GM12878 (cell line): Measurements from ENCODE around the gene RFK. TPM values are rescaled to one million over a fixed set of nuclear protein-coding genes. Genes with fewer than 3 reads are reported as not detected.

Experiments
- ATAC-seq: fragments of 200-7000 bp; cut with Tn5 transposase; 3 replicates; pipeline ENCODE4 v1.9.1; 2020; ENCODE audit warnings: mild to moderate bottlenecking, moderate library complexity
- BruUV-seq: library from RNA; stranded (reverse); fragments of 400-500 nt; replicated peaks from 2 replicates; lab custom pipeline; 2021; lab: Mats Ljungman, UMichigan
- CTCF ChIA-PET: fragments of 300-600 bp; sonication (Branson Sonifier 250); formaldehyde crosslinking; extraction: SDS; loops from one replicate; lab custom pipeline; 2021; ENCODE audit warnings: inconsistent platforms; lab: Yijun Ruan, JAX
- POLR2A ChIA-PET: fragments of 350-600 bp; formaldehyde crosslinking; extraction: SDS; loops from one replicate; lab custom pipeline; 2021; ENCODE audit warnings: inconsistent platforms; lab: Charles Lee
- RAD21 ChIA-PET: fragments of 300-600 bp; sonication (Branson Sonifier 250); formaldehyde crosslinking; loops from one replicate; lab custom pipeline; 2023; ENCODE audit warnings: antibody characterized with exemption; ENCODE audit not compliant: unreplicated experiment; lab: Charles Lee
- SMC1A ChIA-PET: fragments of 300-600 bp; sonication (Branson Sonifier 250); formaldehyde crosslinking; loops from one replicate; lab custom pipeline; 2023; ENCODE audit not compliant: unreplicated experiment, uncharacterized antibody; lab: Charles Lee
- DNase-seq: peaks from one replicate; pipeline ENCODE4 v3.0.0-alpha.2; 2011; ENCODE audit warnings: low read depth, low spot score
- FAIRE-seq: peaks from 3 replicates; lab custom pipeline; 2011; peaks lifted over from hg19 to GRCh38; lab: Jason Lieb, UNC
- H2AFZ ChIP-seq: 2 replicates; pipeline ENCODE4 v1.6.0; 2011; ENCODE audit warnings: low read depth, low read length, control low read depth; ENCODE audit not compliant: control insufficient read depth
- H3K27ac ChIP-seq: 2 replicates; pipeline ENCODE4 v1.5.1; 2011; ENCODE audit warnings: control low read depth; ENCODE audit not compliant: control insufficient read depth, insufficient read depth
- H3K27me3 ChIP-seq, 2 experiments: replicated peaks in 1 of 2; 2 replicates each; pipeline versions ENCODE4 v1.6.0 to v1.6.1; 2011; ENCODE audit warnings: low read length in 1 of 2; ENCODE audit not compliant: control insufficient read depth in 2 of 2, insufficient read depth in 2 of 2
- H3K36me3 ChIP-seq, 2 experiments: 2 replicates each; pipeline ENCODE4 v1.5.1; 2011; ENCODE audit warnings: low read length in 1 of 2; ENCODE audit not compliant: control insufficient read depth in 2 of 2, insufficient read depth in 2 of 2
- H3K4me1 ChIP-seq: 2 replicates; pipeline ENCODE4 v1.6.1; 2011; ENCODE audit warnings: mild to moderate bottlenecking, low read length, moderate library complexity, mixed read lengths; ENCODE audit not compliant: control insufficient read depth, insufficient read depth
- H3K4me2 ChIP-seq: 2 replicates; pipeline ENCODE4 v1.6.0; 2011; ENCODE audit warnings: control low read depth; ENCODE audit not compliant: control insufficient read depth, insufficient read depth
- H3K4me3 ChIP-seq: fragments of 200-600 bp; sonication (generic); 2 replicates; pipeline ENCODE4 v1.5.1; 2016
- H3K79me2 ChIP-seq: 2 replicates; pipeline ENCODE4 v1.6.0; 2011; ENCODE audit warnings: low read length; ENCODE audit not compliant: control insufficient read depth, insufficient read depth
- H3K9ac ChIP-seq: 2 replicates; pipeline ENCODE4 v1.8.0; 2011; ENCODE audit warnings: low read length, control low read depth, mixed read lengths; ENCODE audit not compliant: control insufficient read depth, insufficient read depth
- H3K9me3 ChIP-seq: replicated peaks from 3 replicates; pipeline ENCODE4 v1.5.1; 2011; ENCODE audit warnings: mild to moderate bottlenecking, low read length; ENCODE audit not compliant: control insufficient read depth, insufficient read depth
- H4K20me1 ChIP-seq: 2 replicates; pipeline ENCODE4 v1.6.0; 2011; ENCODE audit not compliant: control insufficient read depth, insufficient read depth
- BRCA1 ChIP-seq: IDR thresholded peaks from 2 replicates; pipeline ENCODE4 v1.6.1; 2011; ENCODE audit warnings: low read depth, low read length, improper control_type of control experiment
- CEBPB ChIP-seq, 2 experiments: fragments of 150-350 bp in 1 of 2; IDR thresholded peaks; 2 replicates each; pipeline ENCODE4 v1.6.1; 2012 to 2014; ENCODE audit warnings: low read depth in 2 of 2, low read length in 2 of 2, borderline replicate concordance in 1 of 2, inconsistent platforms in 1 of 2
- CHD1 ChIP-seq: IDR thresholded peaks from 2 replicates; pipeline ENCODE4 v1.6.1; 2012; ENCODE audit warnings: low read depth, low read length, improper control_type of control experiment
- EED ChIP-seq: sonication (generic); IDR thresholded peaks from 2 replicates; pipeline ENCODE4 v1.6.1; 2016; ENCODE audit warnings: antibody characterized with exemption, low read depth
- FOXK2 ChIP-seq: fragments of 450-650 bp; IDR thresholded peaks from 2 replicates; pipeline ENCODE4 v1.6.1; 2017; ENCODE audit warnings: mild to moderate bottlenecking, moderate library complexity
- IRF5 ChIP-seq: fragments of 450-650 bp; IDR thresholded peaks from 2 replicates; pipeline ENCODE4 v1.6.1; 2017; ENCODE audit warnings: borderline replicate concordance
- NFXL1 ChIP-seq: fragments of 450-650 bp; IDR thresholded peaks from 2 replicates; pipeline ENCODE4 v1.6.1; 2017; ENCODE audit warnings: antibody characterized with exemption, mild to moderate bottlenecking, borderline replicate concordance
- RCOR1 ChIP-seq: conservative IDR thresholded peaks from 2 replicates; pipeline ENCODE4 v1.6.1; 2012; ENCODE audit warnings: low read depth, low read length, improper control_type of control experiment
- SKIL ChIP-seq: fragments of 450-650 bp; IDR thresholded peaks from 2 replicates; pipeline ENCODE4 v1.6.1; 2017; ENCODE audit warnings: mild to moderate bottlenecking, low read depth, inconsistent platforms; ENCODE audit not compliant: poor library complexity, severe bottlenecking
- TCF3 ChIP-seq: IDR thresholded peaks from 2 replicates; pipeline ENCODE4 v1.6.1; 2012; ENCODE audit warnings: low read depth, mild to moderate bottlenecking, low read length, borderline replicate concordance; ENCODE audit not compliant: insufficient read depth
- ZNF274 ChIP-seq: IDR thresholded peaks from one replicate; pipeline ENCODE4 v1.8.0; 2011; ENCODE audit not compliant: insufficient read length, insufficient read depth
- WGBS: methylation state at CpG from one replicate; pipeline ENCODE4 v1.1.6; 2016; ENCODE audit warnings: low lambda C conversion rate; ENCODE audit not compliant: insufficient replicate concordance, insufficient coverage; ENCODE audit errors: missing lambda C conversion rate; 5-methylcytosine and 5-hydroxymethylcytosine counted together
- in situ Hi-C: fragments of 300-500 bp; cut with MboI; formaldehyde crosslinking; loops from 9 replicates; pipeline ENCODE4 v1.14.3; 2018; ENCODE audit warnings: mixed read lengths
- intact Hi-C: fragments of 100-400 bp; cut with micrococcal nuclease; formaldehyde crosslinking; loops from one replicate; pipeline ENCODE4 v1.14.2; 2022; ENCODE audit not compliant: unreplicated experiment
- polyA plus RNA-seq, 11 experiments: library from polyadenylated mRNA; depleted of rRNA in 4 of 11; unstranded in 6 of 11; stranded (reverse) in 5 of 11; fragments of >200 nt; fragmentation: Nextera tagmentation in 4 of 11; fragmentation: Illumina TruSeq in 1 of 11; extraction: Ambion mirVana in 4 of 11; extraction: Trizol in 1 of 11; gene quantifications; 1 replicate in 1 of 11; 2 replicates in 10 of 11; pipeline versions ENCODE4 v1.2.1 to v1.2.3, GENCODE V29; 2011 to 2016; ENCODE audit warnings: inconsistent platforms in 2 of 11, missing spikeins in 2 of 11, low read depth in 1 of 11
- total RNA-seq, 4 experiments: library from RNA; depleted of rRNA in 3 of 4; stranded (reverse); fragments of >200 nt in 3 of 4; fragmentation: Illumina TruSeq in 1 of 4; extraction: Trizol in 1 of 4; gene quantifications; 2 replicates each; pipeline versions ENCODE4 v1.2.1 to v1.2.3, GENCODE V29; 2013 to 2021

Gene RFK
- total and polyA plus RNA-seq, 10 of the 15 experiments (the other 5 are each of a cell fraction or from before 2014, with no cell fraction given), result 4.4 to 18.6 (median 11.6) TPM

- Histone ChIP-seq H3K36me3 (no peaks in the 10 kb centered on the region), H3K4me1 (peaks cover 11% of the 10 kb centered on the region)
- BruUV-seq, result no TSS peak
- TF ChIP-seq CEBPB (IDR thresholded peaks at IDR 0.05; ENCODE audit: borderline replicate concordance in 1 of 2, low read depth in 2 of 2, low read length in 2 of 2), result no peak
- TF ChIP-seq EED, result no peak
- no peak for TF ChIP-seq NFXL1
- TF ChIP-seq IRF5, result no peak
- no peak for TF ChIP-seq TCF3
- no peak for TF ChIP-seq CHD1
- no peak for TF ChIP-seq BRCA1
- TF ChIP-seq ZNF274, result no peak
- no peak for TF ChIP-seq FOXK2
- TF ChIP-seq SKIL, result no peak
- TF ChIP-seq RCOR1, result no peak
- TF ChIP-seq, all 136 proteins: peak for 0
- WGBS, result 47% methylated on average over 1 of the region's 1 CpG
- DNase-seq (no peak), FAIRE-seq (no peak), ATAC-seq (0 out of 3 replicates have a peak, but pooled peaks have one; percentile 13)
- ChIA-PET POLR2A (no interaction called here), SMC1A (interaction anchor here (1.5 kb wide), 1 partner anchor 42 kb away, joined by 4 read pairs; no protein-coding TSS in a partner anchor), CTCF (interaction anchor here (1.0 kb wide), 1 partner anchor 304 kb away, joined by 3 read pairs; no protein-coding TSS in a partner anchor), RAD21 (interaction anchor here (0.6 kb wide), 1 partner anchor 14 kb away, joined by 3 read pairs; no protein-coding TSS in a partner anchor)
- Histone ChIP-seq H3K4me3 (no peak overlapping the region), H3K27ac (no peak overlapping the region), H2AFZ (no peak overlapping the region), H4K20me1 (no peaks in the 10 kb centered on the region), H3K4me2 (no peak overlapping the region), H3K9ac (no peak overlapping the region), H3K9me3 (no peaks in the 10 kb centered on the region), H3K27me3 (no peaks in the 10 kb centered on the region), H3K79me2 (no peaks in the 10 kb centered on the region)
- in situ Hi-C loops (no loop called here), intact Hi-C loops (loop anchor here (5.0 kb wide), 2 partner anchors 257 to 302 kb away; no protein-coding TSS in a partner anchor)
Observed at GRCh38 chr9:76399856-76400255, 5.6 kb upstream of the RFK start.
